HepG2 (cell line): ENCODE data around the gene NTN4. TPM values are rescaled to one million over a fixed set of nuclear protein-coding genes. Genes with fewer than 3 reads are reported as not detected.

Source experiments
- ATAC-seq: fragments of 200-7000 bp; cut with Tn5 transposase; 3 replicates; pipeline ENCODE4 v1.9.1; 2020; ENCODE audit warnings: mild to moderate bottlenecking, moderate library complexity
- BruUV-seq: library from RNA; stranded (reverse); fragments of 400-500 nt; replicated peaks from 2 replicates; lab custom pipeline; 2021; lab: Mats Ljungman, UMichigan
- CTCF ChIA-PET: fragments of 300-600 bp; formaldehyde crosslinking; extraction: SDS; loops from one replicate; lab custom pipeline; 2021; ENCODE audit warnings: low total read pairs, inconsistent platforms, low intra/inter-chr PET ratio; lab: Yijun Ruan, JAX
- POLR2A ChIA-PET: fragments of 350-600 bp; sonication (Branson Sonifier 250); formaldehyde crosslinking; loops from one replicate; lab custom pipeline; 2020; ENCODE audit warnings: antibody characterized with exemption, inconsistent platforms; lab: Yijun Ruan, JAX
- DNase-seq: peaks from one replicate; pipeline ENCODE4 v3.0.0-alpha.2; 2015; ENCODE audit warnings: low spot score
- FAIRE-seq: peaks from 3 replicates; lab custom pipeline; 2011; peaks lifted over from hg19 to GRCh38; lab: Jason Lieb, UNC
- H2AFZ ChIP-seq: one replicate; pipeline ENCODE4 v1.6.1; 2011; ENCODE audit warnings: low read length, inconsistent platforms
- H3K27ac ChIP-seq: fragments of 300-600 bp; 3 replicates; pipeline ENCODE4 v1.8.0; 2011; ENCODE audit warnings: mixed run types, mild to moderate bottlenecking, mixed read lengths, low read length, inconsistent platforms; ENCODE audit not compliant: insufficient read depth; ENCODE audit errors: extremely low read length
- H3K27me3 ChIP-seq, 2 experiments: fragments of 200-600 bp in 1 of 2; 2 replicates in 1 of 2; 3 replicates in 1 of 2; pipeline versions ENCODE4 v1.6.0 to v1.8.0; 2011; ENCODE audit warnings: low read length in 2 of 2, mild to moderate bottlenecking in 2 of 2, moderate library complexity in 2 of 2, inconsistent platforms in 1 of 2; ENCODE audit not compliant: insufficient read depth in 2 of 2, control insufficient read depth in 1 of 2
- H3K36me3 ChIP-seq, 2 experiments: fragments of 200-600 bp in 1 of 2; replicated peaks in 1 of 2; 2 replicates in 1 of 2; 3 replicates in 1 of 2; pipeline versions ENCODE4 v1.5.1 to v1.8.0; 2011; ENCODE audit warnings: low read length in 2 of 2, inconsistent platforms in 1 of 2; ENCODE audit not compliant: insufficient read depth in 2 of 2, control insufficient read depth in 1 of 2
- H3K4me1 ChIP-seq: 2 replicates; pipeline ENCODE4 v1.5.1; 2012; ENCODE audit warnings: low read length, inconsistent platforms; ENCODE audit not compliant: insufficient read depth
- H3K4me2 ChIP-seq: 2 replicates; pipeline ENCODE4 v1.6.0; 2011; ENCODE audit warnings: low read depth, low read length, inconsistent platforms
- H3K4me3 ChIP-seq, 3 experiments: fragments of 200-600 bp in 1 of 3; sonication (generic), shearing (Covaris generic) in 1 of 3; replicated peaks in 1 of 3; 2 replicates each; pipeline ENCODE4 v1.5.1; 2011 to 2016; ENCODE audit warnings: low read length in 3 of 3, inconsistent platforms in 2 of 3, low read depth in 2 of 3, mild to moderate bottlenecking in 2 of 3, control low read depth in 1 of 3, mixed read lengths in 1 of 3; ENCODE audit not compliant: insufficient read depth in 1 of 3
- H3K79me2 ChIP-seq: one replicate; pipeline ENCODE4 v1.6.1; 2011; ENCODE audit warnings: low read length, inconsistent platforms; ENCODE audit not compliant: insufficient read depth
- H3K9ac ChIP-seq: 2 replicates; pipeline ENCODE4 v1.6.0; 2011; ENCODE audit warnings: mild to moderate bottlenecking, low read depth, low read length, inconsistent platforms; ENCODE audit not compliant: insufficient read depth
- H3K9me3 ChIP-seq: 2 replicates; pipeline ENCODE4 v1.5.1; 2012; ENCODE audit warnings: mild to moderate bottlenecking, low read length
- H4K20me1 ChIP-seq: 2 replicates; pipeline ENCODE4 v1.6.0; 2011; ENCODE audit warnings: inconsistent platforms, mild to moderate bottlenecking, low read length, moderate library complexity; ENCODE audit not compliant: insufficient read depth
- ATRX ChIP-seq: sonication (generic); formaldehyde crosslinking; IDR thresholded peaks from 2 replicates; pipeline ENCODE4 v1.4.0; 2020; ENCODE audit warnings: missing genetic modification reagents, borderline replicate concordance
- CBX5 ChIP-seq: sonication (generic); formaldehyde crosslinking; IDR thresholded peaks from 2 replicates; pipeline ENCODE4 v1.4.0; 2020; ENCODE audit warnings: missing genetic modification reagents, borderline replicate concordance
- CENPT ChIP-seq: sonication (generic); formaldehyde crosslinking; IDR thresholded peaks from 2 replicates; pipeline ENCODE4 v1.8.0; 2022; ENCODE audit warnings: low read depth, mild to moderate bottlenecking, moderate library complexity, missing genetic modification reagents
- CREM ChIP-seq, 2 experiments: sonication (generic) in 1 of 2; formaldehyde crosslinking in 1 of 2; IDR thresholded peaks; 2 replicates each; pipeline versions ENCODE4 v1.4.0 to v1.6.1; 2016 to 2020; ENCODE audit warnings: antibody characterized with exemption in 1 of 2, mild to moderate bottlenecking in 1 of 2, missing genetic modification reagents in 1 of 2
- HOXD1 ChIP-seq: sonication (generic); formaldehyde crosslinking; IDR thresholded peaks from 2 replicates; pipeline ENCODE4 v1.5.0; 2020; ENCODE audit warnings: missing genetic modification reagents
- KLF16 ChIP-seq, 2 experiments: sonication (generic) in 1 of 2; formaldehyde crosslinking in 1 of 2; IDR thresholded peaks; 2 replicates each; pipeline versions ENCODE4 v1.6.1 to v1.8.0; 2016 to 2023; ENCODE audit warnings: missing genetic modification reagents in 2 of 2, missing compliant biosample characterization in 1 of 2
- SIN3B ChIP-seq: fragments of 150-350 bp; IDR thresholded peaks from 2 replicates; pipeline ENCODE4 v1.6.1; 2014; ENCODE audit warnings: low read length
- SMYD3 ChIP-seq: sonication (generic); formaldehyde crosslinking; IDR thresholded peaks from 2 replicates; pipeline ENCODE4 v1.8.1; 2023; ENCODE audit warnings: mild to moderate bottlenecking, missing genetic modification reagents
- SP140L ChIP-seq: sonication (generic); formaldehyde crosslinking; IDR thresholded peaks from 2 replicates; pipeline ENCODE4 v1.4.0; 2020; ENCODE audit warnings: missing genetic modification reagents, borderline replicate concordance
- ZMYM2 ChIP-seq: sonication (generic); formaldehyde crosslinking; IDR thresholded peaks from 2 replicates; pipeline ENCODE4 v1.8.0; 2022; ENCODE audit warnings: mild to moderate bottlenecking, missing genetic modification reagents
- ZNF224 ChIP-seq: sonication (generic); formaldehyde crosslinking; IDR thresholded peaks from 2 replicates; pipeline ENCODE4 v1.5.0; 2020; ENCODE audit warnings: mild to moderate bottlenecking, missing genetic modification reagents
- ZNF263 ChIP-seq: sonication (generic); formaldehyde crosslinking; IDR thresholded peaks from 2 replicates; pipeline ENCODE4 v1.4.0; 2020; ENCODE audit warnings: missing genetic modification reagents
- WGBS: methylation state at CpG from one replicate; pipeline ENCODE4 v1.1.6; 2017; ENCODE audit warnings: low lambda C conversion rate; 5-methylcytosine and 5-hydroxymethylcytosine counted together
- in situ Hi-C: cut with HindIII; loops from 2 replicates; pipeline ENCODE4 v1.10.0; 2017; ENCODE audit warnings: low pct_unique_long_range_greater_than_20kb; ENCODE audit not compliant: extremely low pct_ligation_motif_present
- intact Hi-C: fragments of 100-400 bp; cut with micrococcal nuclease; formaldehyde crosslinking; loops from one replicate; pipeline ENCODE4 v1.10.0; 2022; ENCODE audit not compliant: unreplicated experiment
- polyA plus RNA-seq, 8 experiments: library from polyadenylated mRNA; depleted of rRNA in 3 of 8; stranded (reverse) in 7 of 8; unstranded in 1 of 8; fragments of >200 nt; fragmentation: Illumina TruSeq in 4 of 8; extraction: Trizol in 4 of 8; gene quantifications; 2 replicates each; pipeline versions ENCODE4 v1.2.1 to v1.2.3, GENCODE V29; 2011 to 2016; ENCODE audit warnings: low read depth in 4 of 8, missing spikeins in 1 of 8, mixed read lengths in 1 of 8; ENCODE audit not compliant: insufficient read depth in 1 of 8
- total RNA-seq, 5 experiments: library from RNA; depleted of rRNA; stranded (reverse); fragments of >200 nt; fragmentation: Illumina TruSeq; extraction: Trizol; gene quantifications; 2 replicates each; pipeline ENCODE4 v1.2.3, GENCODE V29; 2016; ENCODE audit warnings: low read depth in 1 of 5
- TF ChIP-seq, protein P1 (sequence below): IDR thresholded peaks from 2 replicates; pipeline ENCODE4 v1.6.1; 2016; ENCODE audit warnings: mild to moderate bottlenecking
- TF ChIP-seq, protein P2 (sequence below): sonication (generic); formaldehyde crosslinking; IDR thresholded peaks from 2 replicates; pipeline ENCODE4 v1.5.0; 2020; ENCODE audit warnings: mild to moderate bottlenecking, missing genetic modification reagents
- TF ChIP-seq, protein P3 (sequence below): sonication (generic); formaldehyde crosslinking; IDR thresholded peaks from 2 replicates; pipeline ENCODE4 v1.4.0; 2020; ENCODE audit warnings: missing genetic modification reagents, borderline replicate concordance
- TF ChIP-seq, protein P4 (sequence below): sonication (generic); formaldehyde crosslinking; IDR thresholded peaks from 2 replicates; pipeline ENCODE4 v1.4.0; 2020; ENCODE audit warnings: missing genetic modification reagents

NTN4 gene
- total and polyA plus RNA-seq, 2 of the 13 experiments (the other 11 are each of a cell fraction or from before 2014, with no cell fraction given) = 7.8 to 11.5 TPM

DNA sequence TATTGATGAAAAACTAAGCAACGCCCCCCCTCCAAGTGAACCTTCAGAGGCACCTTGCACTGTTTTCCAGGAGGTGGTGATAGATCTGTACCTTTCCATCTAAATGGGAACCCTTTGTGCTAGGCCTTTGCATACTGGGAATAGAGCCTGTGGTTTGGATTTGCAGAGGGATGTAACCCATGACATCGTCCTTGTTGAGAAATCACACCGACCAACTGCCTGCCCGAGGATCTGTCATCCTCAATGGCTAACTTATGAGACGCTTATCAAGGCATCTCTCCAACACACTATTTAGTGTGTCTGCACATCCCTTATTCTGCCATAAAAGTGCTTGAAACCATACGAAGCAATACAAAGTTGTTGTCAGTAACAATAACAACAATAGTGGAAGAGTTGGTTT is 22.9 kb downstream of the NTN4 start:
- DNase-seq (no peak), FAIRE-seq (no peak), ATAC-seq (no peak)
- WGBS = 92% methylated on average over 6 of the region's 6 CpGs
- Histone ChIP-seq H3K9me3 (no peaks in the 10 kb centered on the region), H3K36me3 (0 out of 5 replicates have a peak, but pooled peaks cover 0 to 1% of the 10 kb centered on the region in 2 experiments), H3K4me2 (no peak overlapping the region), H3K9ac (no peak overlapping the region), H3K79me2 (peaks cover 3% of the 10 kb centered on the region), H3K27ac (no peak overlapping the region), H3K4me3 (no peak overlapping the region), H4K20me1 (no peaks in the 10 kb centered on the region), H2AFZ (no peak overlapping the region), H3K4me1 (peaks cover 51% of the 10 kb centered on the region), H3K27me3 (no peaks in the 10 kb centered on the region)
- ChIA-PET CTCF (no interaction called here), POLR2A (no interaction called here)
- intact Hi-C loops = no loop called here
- in situ Hi-C loops = no loop called here
- no TSS peak for BruUV-seq
- TF ChIP-seq HOXD1 (CRISPR knock-in tag) (no peak), CREM (IDR thresholded peaks at IDR 0.05) (no peak), CREM (CRISPR knock-in tag; IDR thresholded peaks at IDR 0.05) (no peak), SP140L (CRISPR knock-in tag) (no peak), ZNF224 (CRISPR knock-in tag) (no peak), ATRX (CRISPR knock-in tag) (no peak), KLF16 (CRISPR knock-in tag; IDR thresholded peaks at IDR 0.05) (no peak), SMYD3 (CRISPR knock-in tag) (no peak), ZNF263 (CRISPR knock-in tag) (no peak), CENPT (CRISPR knock-in tag) (no peak), CBX5 (CRISPR knock-in tag) (no peak), SIN3B (no peak), ZMYM2 (no peak)
- TF ChIP-seq, protein P1, sequence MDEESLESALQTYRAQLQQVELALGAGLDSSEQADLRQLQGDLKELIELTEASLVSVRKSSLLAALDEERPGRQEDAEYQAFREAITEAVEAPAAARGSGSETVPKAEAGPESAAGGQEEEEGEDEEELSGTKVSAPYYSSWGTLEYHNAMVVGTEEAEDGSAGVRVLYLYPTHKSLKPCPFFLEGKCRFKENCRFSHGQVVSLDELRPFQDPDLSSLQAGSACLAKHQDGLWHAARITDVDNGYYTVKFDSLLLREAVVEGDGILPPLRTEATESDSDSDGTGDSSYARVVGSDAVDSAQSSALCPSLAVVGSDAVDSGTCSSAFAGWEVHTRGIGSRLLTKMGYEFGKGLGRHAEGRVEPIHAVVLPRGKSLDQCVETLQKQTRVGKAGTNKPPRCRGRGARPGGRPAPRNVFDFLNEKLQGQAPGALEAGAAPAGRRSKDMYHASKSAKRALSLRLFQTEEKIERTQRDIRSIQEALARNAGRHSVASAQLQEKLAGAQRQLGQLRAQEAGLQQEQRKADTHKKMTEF = no peak
- TF ChIP-seq, protein P2, sequence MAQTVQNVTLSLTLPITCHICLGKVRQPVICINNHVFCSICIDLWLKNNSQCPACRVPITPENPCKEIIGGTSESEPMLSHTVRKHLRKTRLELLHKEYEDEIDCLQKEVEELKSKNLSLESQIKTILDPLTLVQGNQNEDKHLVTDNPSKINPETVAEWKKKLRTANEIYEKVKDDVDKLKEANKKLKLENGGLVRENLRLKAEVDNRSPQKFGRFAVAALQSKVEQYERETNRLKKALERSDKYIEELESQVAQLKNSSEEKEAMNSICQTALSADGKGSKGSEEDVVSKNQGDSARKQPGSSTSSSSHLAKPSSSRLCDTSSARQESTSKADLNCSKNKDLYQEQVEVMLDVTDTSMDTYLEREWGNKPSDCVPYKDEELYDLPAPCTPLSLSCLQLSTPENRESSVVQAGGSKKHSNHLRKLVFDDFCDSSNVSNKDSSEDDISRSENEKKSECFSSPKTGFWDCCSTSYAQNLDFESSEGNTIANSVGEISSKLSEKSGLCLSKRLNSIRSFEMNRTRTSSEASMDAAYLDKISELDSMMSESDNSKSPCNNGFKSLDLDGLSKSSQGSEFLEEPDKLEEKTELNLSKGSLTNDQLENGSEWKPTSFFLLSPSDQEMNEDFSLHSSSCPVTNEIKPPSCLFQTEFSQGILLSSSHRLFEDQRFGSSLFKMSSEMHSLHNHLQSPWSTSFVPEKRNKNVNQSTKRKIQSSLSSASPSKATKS (CRISPR knock-in tag) = no peak
- TF ChIP-seq, protein P3, sequence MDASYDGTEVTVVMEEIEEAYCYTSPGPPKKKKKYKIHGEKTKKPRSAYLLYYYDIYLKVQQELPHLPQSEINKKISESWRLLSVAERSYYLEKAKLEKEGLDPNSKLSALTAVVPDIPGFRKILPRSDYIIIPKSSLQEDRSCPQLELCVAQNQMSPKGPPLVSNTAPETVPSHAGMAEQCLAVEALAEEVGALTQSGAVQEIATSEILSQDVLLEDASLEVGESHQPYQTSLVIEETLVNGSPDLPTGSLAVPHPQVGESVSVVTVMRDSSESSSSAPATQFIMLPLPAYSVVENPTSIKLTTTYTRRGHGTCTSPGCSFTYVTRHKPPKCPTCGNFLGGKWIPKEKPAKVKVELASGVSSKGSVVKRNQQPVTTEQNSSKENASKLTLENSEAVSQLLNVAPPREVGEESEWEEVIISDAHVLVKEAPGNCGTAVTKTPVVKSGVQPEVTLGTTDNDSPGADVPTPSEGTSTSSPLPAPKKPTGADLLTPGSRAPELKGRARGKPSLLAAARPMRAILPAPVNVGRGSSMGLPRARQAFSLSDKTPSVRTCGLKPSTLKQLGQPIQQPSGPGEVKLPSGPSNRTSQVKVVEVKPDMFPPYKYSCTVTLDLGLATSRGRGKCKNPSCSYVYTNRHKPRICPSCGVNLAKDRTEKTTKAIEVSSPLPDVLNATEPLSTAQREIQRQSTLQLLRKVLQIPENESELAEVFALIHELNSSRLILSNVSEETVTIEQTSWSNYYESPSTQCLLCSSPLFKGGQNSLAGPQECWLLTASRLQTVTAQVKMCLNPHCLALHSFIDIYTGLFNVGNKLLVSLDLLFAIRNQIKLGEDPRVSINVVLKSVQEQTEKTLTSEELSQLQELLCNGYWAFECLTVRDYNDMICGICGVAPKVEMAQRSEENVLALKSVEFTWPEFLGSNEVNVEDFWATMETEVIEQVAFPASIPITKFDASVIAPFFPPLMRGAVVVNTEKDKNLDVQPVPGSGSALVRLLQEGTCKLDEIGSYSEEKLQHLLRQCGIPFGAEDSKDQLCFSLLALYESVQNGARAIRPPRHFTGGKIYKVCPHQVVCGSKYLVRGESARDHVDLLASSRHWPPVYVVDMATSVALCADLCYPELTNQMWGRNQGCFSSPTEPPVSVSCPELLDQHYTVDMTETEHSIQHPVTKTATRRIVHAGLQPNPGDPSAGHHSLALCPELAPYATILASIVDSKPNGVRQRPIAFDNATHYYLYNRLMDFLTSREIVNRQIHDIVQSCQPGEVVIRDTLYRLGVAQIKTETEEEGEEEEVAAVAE (CRISPR knock-in tag) = no peak
- TF ChIP-seq, protein P4, sequence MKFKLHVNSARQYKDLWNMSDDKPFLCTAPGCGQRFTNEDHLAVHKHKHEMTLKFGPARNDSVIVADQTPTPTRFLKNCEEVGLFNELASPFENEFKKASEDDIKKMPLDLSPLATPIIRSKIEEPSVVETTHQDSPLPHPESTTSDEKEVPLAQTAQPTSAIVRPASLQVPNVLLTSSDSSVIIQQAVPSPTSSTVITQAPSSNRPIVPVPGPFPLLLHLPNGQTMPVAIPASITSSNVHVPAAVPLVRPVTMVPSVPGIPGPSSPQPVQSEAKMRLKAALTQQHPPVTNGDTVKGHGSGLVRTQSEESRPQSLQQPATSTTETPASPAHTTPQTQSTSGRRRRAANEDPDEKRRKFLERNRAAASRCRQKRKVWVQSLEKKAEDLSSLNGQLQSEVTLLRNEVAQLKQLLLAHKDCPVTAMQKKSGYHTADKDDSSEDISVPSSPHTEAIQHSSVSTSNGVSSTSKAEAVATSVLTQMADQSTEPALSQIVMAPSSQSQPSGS (CRISPR knock-in tag) = no peak
